ENCODE results near the gene SLC6A9. TPM values are rescaled to one million over a fixed set of nuclear protein-coding genes. Genes with fewer than 3 reads are reported as not detected.

SLC6A9 gene
- total RNA-seq, 1 experiment from 2014 or later: 12.8 TPM

GRCh38 chr1:44067266-44068250 is 36.3 kb upstream of the SLC6A9 start:
- ATAC-seq (no peak), DNase-seq (ENCODE audit: low read depth, low spot score) (no peak)
- H3K9me3 ChIP-seq (ENCODE audit: control insufficient read depth in 1 of 2, insufficient read depth in 1 of 2, low read depth in 1 of 2, low read length in 2 of 2): no peaks in the 10 kb centered on the region
- CTCF ChIA-PET: interaction anchor here (0.5 to 1.1 kb wide), 2 partner anchors 19 to 20 kb away, joined by 3 to 4 read pairs; no protein-coding TSS in a partner anchor
- no peak overlapping the region for H3K4me2 ChIP-seq (ENCODE audit: low read length)
- no peaks in the 10 kb centered on the region for H4K20me1 ChIP-seq (ENCODE audit: insufficient read depth)
- no peaks in the 10 kb centered on the region for H3K9me2 ChIP-seq (ENCODE audit: insufficient read depth)
- POLR2A ChIA-PET: no interaction called here
- TF ChIP-seq CBX3 (IDR thresholded peaks at IDR 0.05; ENCODE audit: low read depth) (no peak), TCF7L2 (IDR thresholded peaks at IDR 0.05; ENCODE audit: borderline replicate concordance, extremely low read depth, insufficient read depth, insufficient read length) (no peak)
- no peaks in the 10 kb centered on the region for H3K27me3 ChIP-seq (ENCODE audit: insufficient read depth, low read length)
- H3K79me2 ChIP-seq (ENCODE audit: insufficient read depth, low read length): no peaks in the 10 kb centered on the region
- BruUV-seq (replicated peaks): no TSS peak
- RAD21 ChIA-PET (ENCODE audit: low non-redundant PET in 1 of 2, low total read pairs in 2 of 2, uncharacterized antibody in 2 of 2, unreplicated experiment in 2 of 2): no interaction called here
- peaks cover 7 to 17% of the 10 kb centered on the region in 2 experiments for H3K4me1 ChIP-seq (ENCODE audit: control insufficient read depth in 1 of 2, insufficient read depth in 2 of 2, low read length in 2 of 2)
- no peak overlapping the region for H3K9ac ChIP-seq (ENCODE audit: low read length)
- no peak overlapping the region for H3K4me3 ChIP-seq (replicated peaks in 1 of 2; ENCODE audit: low read depth in 1 of 2, low read length in 2 of 2)
- H2AFZ ChIP-seq (ENCODE audit: low read depth, low read length, poor library complexity, severe bottlenecking): no peak overlapping the region
- intact Hi-C loops (cut with micrococcal nuclease): no loop called here
- H3K36me3 ChIP-seq (ENCODE audit: control insufficient read depth in 1 of 2, insufficient read depth in 2 of 2, low read length in 2 of 2): no peaks in the 10 kb centered on the region
- H3K27ac ChIP-seq (ENCODE audit: low read depth, low read length): no peak overlapping the region

- H3K27ac ChIP-seq (ENCODE audit: low read depth, low read length): no peak overlapping the region
- BruUV-seq (replicated peaks): no TSS peak
- RAD21 ChIA-PET (ENCODE audit: low non-redundant PET in 1 of 2, low total read pairs in 2 of 2, uncharacterized antibody in 2 of 2, unreplicated experiment in 2 of 2): no interaction called here
- no peaks in the 10 kb centered on the region for H3K79me2 ChIP-seq (ENCODE audit: insufficient read depth, low read length)
- no peaks in the 10 kb centered on the region for H3K9me3 ChIP-seq (ENCODE audit: control insufficient read depth in 1 of 2, insufficient read depth in 1 of 2, low read depth in 1 of 2, low read length in 2 of 2)
- H3K4me2 ChIP-seq (ENCODE audit: low read length): no peak overlapping the region
- H3K36me3 ChIP-seq (ENCODE audit: control insufficient read depth in 1 of 2, insufficient read depth in 2 of 2, low read length in 2 of 2): no peaks in the 10 kb centered on the region
- no peak overlapping the region for H3K4me3 ChIP-seq (replicated peaks in 1 of 2; ENCODE audit: low read depth in 1 of 2, low read length in 2 of 2)
- no peak for TF ChIP-seq MAX (IDR thresholded peaks at IDR 0.05)
- no peak for TF ChIP-seq RAD21 (IDR thresholded peaks at IDR 0.05; ENCODE audit: low read depth)
- no peak for TF ChIP-seq POLR2A (IDR thresholded peaks at IDR 0.05; ENCODE audit: borderline replicate concordance, extremely low read depth, insufficient read depth, insufficient read length)
- no peak for TF ChIP-seq YY1 (IDR thresholded peaks at IDR 0.05; ENCODE audit: extremely low read depth, insufficient replicate concordance, low read depth, low read length)
- TF ChIP-seq ELF1 (IDR thresholded peaks at IDR 0.05; ENCODE audit: borderline replicate concordance, low read depth): no peak
- no peak for TF ChIP-seq SP1 (IDR thresholded peaks at IDR 0.05; ENCODE audit: low read depth)
- no peak for TF ChIP-seq ATF3 (IDR thresholded peaks at IDR 0.05)
- no peak for TF ChIP-seq ZNF274 (IDR thresholded peaks at IDR 0.05; ENCODE audit: low read depth, low read length)
- no peak for TF ChIP-seq TCF7L2 (IDR thresholded peaks at IDR 0.05; ENCODE audit: borderline replicate concordance, extremely low read depth, insufficient read depth, insufficient read length)
- TF ChIP-seq POLR2AphosphoS5 (IDR thresholded peaks at IDR 0.05; ENCODE audit: low read depth, low read length): no peak
- TF ChIP-seq ZBTB33 (IDR thresholded peaks at IDR 0.05; ENCODE audit: extremely low read depth, insufficient replicate concordance, low read length): no peak
- H4K20me1 ChIP-seq (ENCODE audit: insufficient read depth): no peaks in the 10 kb centered on the region
- no peak overlapping the region for H3K9ac ChIP-seq (ENCODE audit: low read length)
- ATAC-seq (no peak), DNase-seq (ENCODE audit: low read depth, low spot score) (no peak)
- POLR2A ChIA-PET: no interaction called here
- intact Hi-C loops (cut with micrococcal nuclease): no loop called here
- CTCF ChIA-PET: interaction anchor here (0.7 kb wide), 1 partner anchor 15 kb away, joined by 3 read pairs; no protein-coding TSS in a partner anchor
- peaks cover 0 to 16% of the 10 kb centered on the region in 2 experiments; a peak in 2 of 4 replicates for H3K4me1 ChIP-seq (ENCODE audit: control insufficient read depth in 1 of 2, insufficient read depth in 2 of 2, low read length in 2 of 2)
- H3K27me3 ChIP-seq (ENCODE audit: insufficient read depth, low read length): no peaks in the 10 kb centered on the region
- H2AFZ ChIP-seq (ENCODE audit: low read depth, low read length, poor library complexity, severe bottlenecking): no peak overlapping the region
- no peaks in the 10 kb centered on the region for H3K9me2 ChIP-seq (ENCODE audit: insufficient read depth)
These were observed 31.5 kb upstream of the SLC6A9 start for GRCh38 chr1:44062656-44063179.

Measured in HCT116 (cell line).